ENCODE results near the gene RCAN1.

DNA sequence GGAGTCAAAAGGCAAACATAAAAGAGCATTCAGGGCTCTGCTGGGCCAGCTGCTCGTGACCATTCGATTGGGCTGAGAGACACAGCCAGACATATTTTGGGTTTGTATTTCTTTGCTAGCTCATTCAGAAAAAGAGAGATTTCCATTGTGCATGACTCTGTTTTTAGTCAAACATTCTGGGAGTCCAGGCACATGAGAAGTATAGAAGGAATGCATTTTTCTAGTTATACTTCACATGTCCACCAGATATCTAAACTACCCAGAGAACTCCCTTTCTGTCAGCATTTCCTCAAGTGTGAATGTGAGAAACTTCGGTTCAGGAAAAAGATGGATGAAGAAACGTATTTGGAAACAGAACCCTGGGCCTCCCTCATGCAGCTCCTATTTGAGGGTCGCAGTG lies 96.6 kb downstream of the RCAN1 start:
- TF ChIP-seq, protein P1, sequence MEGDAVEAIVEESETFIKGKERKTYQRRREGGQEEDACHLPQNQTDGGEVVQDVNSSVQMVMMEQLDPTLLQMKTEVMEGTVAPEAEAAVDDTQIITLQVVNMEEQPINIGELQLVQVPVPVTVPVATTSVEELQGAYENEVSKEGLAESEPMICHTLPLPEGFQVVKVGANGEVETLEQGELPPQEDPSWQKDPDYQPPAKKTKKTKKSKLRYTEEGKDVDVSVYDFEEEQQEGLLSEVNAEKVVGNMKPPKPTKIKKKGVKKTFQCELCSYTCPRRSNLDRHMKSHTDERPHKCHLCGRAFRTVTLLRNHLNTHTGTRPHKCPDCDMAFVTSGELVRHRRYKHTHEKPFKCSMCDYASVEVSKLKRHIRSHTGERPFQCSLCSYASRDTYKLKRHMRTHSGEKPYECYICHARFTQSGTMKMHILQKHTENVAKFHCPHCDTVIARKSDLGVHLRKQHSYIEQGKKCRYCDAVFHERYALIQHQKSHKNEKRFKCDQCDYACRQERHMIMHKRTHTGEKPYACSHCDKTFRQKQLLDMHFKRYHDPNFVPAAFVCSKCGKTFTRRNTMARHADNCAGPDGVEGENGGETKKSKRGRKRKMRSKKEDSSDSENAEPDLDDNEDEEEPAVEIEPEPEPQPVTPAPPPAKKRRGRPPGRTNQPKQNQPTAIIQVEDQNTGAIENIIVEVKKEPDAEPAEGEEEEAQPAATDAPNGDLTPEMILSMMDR (IDR thresholded peaks at IDR 0.05; ENCODE audit: low read depth, low read length): no peak
- TF ChIP-seq EZH2phosphoT487 (IDR thresholded peaks at IDR 0.05; ENCODE audit: low read depth): no peak

All from OCI-LY3 (cell line).